OCI-M2 (cell line): Measurements from ENCODE around the gene POLR1E.
A peak's percentile ranks its signal among the peaks of the same experiment; 100 is the strongest.

ENCODE experiments used
- DNase-seq: peaks from one replicate; lab custom pipeline; 2025; ENCODE audit not compliant: unreplicated experiment; lab: John Stamatoyannopoulos, UW

POLR1E gene

GRCh38 chr9:37485389-37486255 is at the start of gene POLR1E:
Gene POLR1E, plus strand, starts transcription at chr9:37485948. Its CDS starts 100 bp downstream, at chr9:37486048.
- peak; percentile 51 for DNase-seq

DNA sequence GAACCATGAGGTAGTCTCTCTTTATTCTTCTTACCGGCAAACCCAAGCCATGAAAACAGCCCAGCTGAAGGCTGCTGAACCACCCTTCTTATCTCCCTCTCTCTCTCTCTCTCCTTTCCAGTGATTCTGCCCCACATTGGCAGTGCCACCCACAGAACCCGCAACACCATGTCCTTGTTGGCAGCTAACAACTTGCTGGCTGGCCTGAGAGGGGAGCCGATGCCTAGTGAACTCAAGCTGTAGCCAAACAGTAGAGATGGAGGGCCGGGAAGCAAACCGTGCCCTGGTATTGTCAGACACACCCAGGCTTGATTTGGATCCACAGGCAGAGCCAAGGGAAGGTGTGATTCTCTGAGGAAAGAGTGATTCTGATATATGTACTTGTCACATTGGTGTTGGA is 49.2 kb upstream of the POLR1E start:
- DNase-seq = no peak

GRCh38 chr9:37437010-37437409 is 48.7 kb upstream of the POLR1E start:
- no peak for DNase-seq

DNA sequence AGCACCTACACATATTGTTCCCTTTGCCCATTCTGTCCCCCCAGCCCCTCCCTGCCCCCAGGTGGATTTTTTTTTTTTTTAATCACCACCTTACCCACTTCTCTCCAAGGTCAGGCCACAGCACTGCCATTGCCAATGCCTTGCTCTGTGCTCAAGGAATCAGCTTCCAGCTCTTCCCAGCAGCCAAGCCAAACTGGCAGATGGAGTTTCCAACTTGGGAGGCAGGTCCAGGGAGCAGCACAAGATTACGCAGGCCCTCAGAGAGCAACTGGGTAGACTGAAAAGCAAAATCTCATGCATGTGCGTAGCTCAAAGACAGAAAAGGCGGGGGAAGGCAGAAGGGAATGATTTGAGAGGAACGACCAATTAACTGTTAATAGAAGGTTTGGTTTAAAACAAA is 48.1 kb upstream of the POLR1E start:
- DNase-seq = no peak

- DNase-seq = no peak
Measured at GRCh38 chr9:37438359-37438758, 47.4 kb upstream of the POLR1E start.

- DNase-seq = no peak
Measured at GRCh38 chr9:37441776-37442370, 43.9 kb upstream of the POLR1E start.

DNA sequence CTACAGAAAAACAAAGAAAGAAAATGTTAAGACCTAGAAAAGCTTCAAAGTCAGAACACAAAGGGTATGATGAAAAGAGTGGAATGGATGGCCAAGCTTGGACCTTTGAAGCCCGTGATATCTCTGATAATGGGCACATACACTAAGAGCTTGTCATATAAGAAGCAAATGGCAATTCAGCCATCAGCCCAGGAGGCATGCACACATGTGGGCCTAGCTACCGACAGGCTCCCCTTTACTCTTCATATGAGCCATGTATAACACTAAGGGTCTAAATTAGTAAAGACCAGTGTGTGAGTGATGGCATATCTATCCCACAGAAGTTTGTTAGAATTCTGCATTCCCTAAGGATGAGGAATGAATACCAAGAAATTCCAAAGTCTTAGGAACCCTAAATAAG is 43.2 kb upstream of the POLR1E start:
- DNase-seq = no peak

- no peak for DNase-seq
Measured at GRCh38 chr9:37443566-37443965, 42.2 kb upstream of the POLR1E start.

- DNase-seq = no peak
Measured at GRCh38 chr9:37444890-37445289, 40.9 kb upstream of the POLR1E start.

GRCh38 chr9:37445832-37446231 is 39.9 kb upstream of the POLR1E start:
- no peak for DNase-seq

- DNase-seq = no peak
Measured at GRCh38 chr9:37446401-37446800, 39.3 kb upstream of the POLR1E start.

DNA sequence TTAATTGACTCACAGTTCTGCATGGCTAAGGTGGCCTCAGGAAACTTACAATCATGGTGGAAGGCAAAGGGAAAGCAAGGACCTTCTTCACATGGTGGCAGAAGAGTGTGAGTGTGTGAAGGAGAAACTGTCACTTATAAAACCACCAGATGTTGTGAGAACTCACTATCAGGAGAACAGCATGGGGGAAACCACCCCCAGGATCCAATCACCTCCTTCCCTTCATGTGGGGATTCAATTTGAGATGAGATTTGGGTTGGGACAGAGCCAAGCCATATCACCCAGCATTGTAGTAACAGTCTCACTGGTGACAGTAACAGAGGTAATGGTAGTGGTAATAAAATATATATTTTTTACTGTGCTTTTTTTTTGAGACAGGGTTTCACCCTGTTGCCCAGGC is 38.6 kb upstream of the POLR1E start:
- no peak for DNase-seq

DNA sequence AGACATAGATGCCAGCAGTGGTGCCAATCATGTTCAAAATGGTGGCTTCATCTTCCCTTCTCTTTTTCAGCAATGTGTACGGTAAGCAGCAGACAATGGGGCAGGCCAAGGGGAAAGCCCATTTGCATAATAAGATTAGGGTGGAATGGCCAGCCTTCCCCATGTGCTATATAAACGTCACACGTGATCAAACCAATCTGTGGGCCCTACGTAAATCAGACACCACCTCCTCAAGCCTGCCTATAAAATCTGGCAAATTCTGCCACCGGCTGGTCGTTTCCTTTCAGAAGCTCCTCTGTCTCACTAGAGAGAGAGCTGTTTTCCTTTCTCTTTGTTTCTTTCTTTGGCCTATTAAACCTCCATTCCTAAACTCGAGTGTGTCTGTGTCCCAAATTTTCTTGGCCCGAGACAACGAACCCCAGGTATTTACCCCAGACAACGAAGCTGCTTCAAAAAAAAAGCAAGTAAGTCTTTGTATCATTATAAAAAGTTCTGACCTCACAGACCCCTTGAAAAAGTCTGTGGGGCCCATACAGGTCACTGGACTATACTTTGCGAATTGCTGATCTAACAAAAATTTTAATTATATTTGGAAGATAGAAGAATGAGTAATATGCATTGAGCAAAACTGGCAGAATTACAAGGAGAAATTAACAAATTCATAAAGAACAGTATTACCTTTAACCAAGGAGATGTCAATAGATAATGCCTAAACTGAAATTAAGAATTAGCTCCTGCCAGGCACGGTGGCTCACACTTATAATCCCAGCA is 35.7 kb upstream of the POLR1E start:
- no peak for DNase-seq

DNA sequence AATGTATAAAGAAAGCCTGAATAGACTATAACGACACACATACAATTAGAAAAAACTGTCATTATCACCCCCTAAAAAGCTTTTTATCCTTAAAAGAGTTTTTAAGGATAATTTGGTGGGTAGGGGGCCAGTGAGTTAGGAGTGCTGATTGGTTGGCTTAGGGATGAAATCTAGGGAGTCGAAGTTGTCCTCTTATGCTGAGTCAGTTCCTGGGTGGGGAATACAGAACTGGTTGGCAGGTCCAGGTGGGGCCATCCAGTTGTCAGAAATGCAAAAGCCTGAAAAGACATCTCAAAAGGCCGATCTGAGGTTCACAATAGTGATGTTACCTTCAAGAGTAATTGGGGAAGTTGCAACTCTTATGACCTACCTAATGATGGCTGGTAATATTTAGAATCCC is 34.1 kb upstream of the POLR1E start:
- no peak for DNase-seq

- no peak for DNase-seq
Measured at GRCh38 chr9:37452611-37453010, 33.1 kb upstream of the POLR1E start.

DNA sequence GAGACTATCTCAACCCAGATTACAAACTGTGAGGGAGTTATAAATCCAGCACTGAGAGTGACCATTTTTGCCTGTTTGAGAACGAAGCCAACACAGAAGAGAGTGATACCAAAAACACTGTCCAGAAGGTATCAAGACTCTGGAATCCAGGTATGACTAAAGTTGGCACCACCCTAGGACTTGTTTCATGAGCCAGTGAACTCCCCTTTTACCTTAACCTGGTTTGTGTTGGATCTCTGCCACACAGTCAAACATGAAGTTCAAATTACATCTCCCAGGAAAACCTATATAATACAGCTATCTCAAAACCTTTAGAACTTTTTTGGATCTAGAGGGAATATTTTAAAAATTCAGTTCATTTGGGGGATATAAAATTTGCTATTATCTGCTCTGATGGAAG is 31.9 kb upstream of the POLR1E start:
- no peak for DNase-seq

- DNase-seq = no peak
Measured at GRCh38 chr9:37454238-37454637, 31.5 kb upstream of the POLR1E start.

DNA sequence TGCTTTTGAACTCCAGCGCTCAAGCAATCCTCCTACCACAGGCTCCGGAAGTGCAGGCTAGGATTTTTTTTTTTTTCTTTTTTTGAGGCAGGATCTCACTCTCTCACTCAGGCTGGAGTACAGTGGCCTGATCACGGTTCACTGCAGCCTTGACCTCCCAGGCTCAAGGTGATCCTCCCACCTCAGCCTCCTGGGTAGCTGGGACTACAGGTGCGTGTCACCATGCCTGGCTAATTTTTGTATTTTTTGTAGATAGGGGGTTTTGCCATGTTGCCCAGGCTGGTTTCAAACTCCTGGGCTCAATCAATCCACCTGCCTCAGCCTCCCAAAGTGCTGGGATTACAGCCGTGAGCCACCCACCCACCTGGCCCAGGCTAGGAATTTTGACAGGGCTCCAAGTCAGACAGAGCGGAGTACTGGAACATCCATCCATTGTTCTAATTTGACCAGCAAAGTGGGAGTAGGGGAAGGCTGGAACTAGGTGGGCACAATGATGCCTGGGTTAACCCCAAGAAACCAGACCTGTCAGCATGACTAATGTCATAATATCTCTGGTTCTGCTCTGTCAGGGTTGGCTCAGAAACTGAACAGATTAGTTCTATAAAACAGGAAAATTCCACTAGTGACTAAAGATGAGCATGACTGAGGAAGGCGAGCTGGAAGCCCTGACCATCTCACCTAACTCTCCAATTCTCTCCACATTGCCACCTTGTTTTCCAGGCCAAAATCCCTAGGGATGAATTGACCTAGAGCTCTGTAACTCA is 29.7 kb upstream of the POLR1E start:
- no peak for DNase-seq

GRCh38 chr9:37456817-37457216 is 28.9 kb upstream of the POLR1E start:
- DNase-seq = no peak

- DNase-seq = no peak
Measured at GRCh38 chr9:37464006-37464405, 21.7 kb upstream of the POLR1E start.
